GM19467 (cell line): ENCODE results near the gene HOXC13.

Experiments
- ATAC-seq: cut with Tn5 transposase; IDR thresholded peaks from one replicate; pipeline ENCODE4 v1.9.1; 2021; ENCODE audit warnings: mild to moderate bottlenecking, moderate library complexity; ENCODE audit not compliant: unreplicated experiment

Gene HOXC13, protein sequence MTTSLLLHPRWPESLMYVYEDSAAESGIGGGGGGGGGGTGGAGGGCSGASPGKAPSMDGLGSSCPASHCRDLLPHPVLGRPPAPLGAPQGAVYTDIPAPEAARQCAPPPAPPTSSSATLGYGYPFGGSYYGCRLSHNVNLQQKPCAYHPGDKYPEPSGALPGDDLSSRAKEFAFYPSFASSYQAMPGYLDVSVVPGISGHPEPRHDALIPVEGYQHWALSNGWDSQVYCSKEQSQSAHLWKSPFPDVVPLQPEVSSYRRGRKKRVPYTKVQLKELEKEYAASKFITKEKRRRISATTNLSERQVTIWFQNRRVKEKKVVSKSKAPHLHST

DNA sequence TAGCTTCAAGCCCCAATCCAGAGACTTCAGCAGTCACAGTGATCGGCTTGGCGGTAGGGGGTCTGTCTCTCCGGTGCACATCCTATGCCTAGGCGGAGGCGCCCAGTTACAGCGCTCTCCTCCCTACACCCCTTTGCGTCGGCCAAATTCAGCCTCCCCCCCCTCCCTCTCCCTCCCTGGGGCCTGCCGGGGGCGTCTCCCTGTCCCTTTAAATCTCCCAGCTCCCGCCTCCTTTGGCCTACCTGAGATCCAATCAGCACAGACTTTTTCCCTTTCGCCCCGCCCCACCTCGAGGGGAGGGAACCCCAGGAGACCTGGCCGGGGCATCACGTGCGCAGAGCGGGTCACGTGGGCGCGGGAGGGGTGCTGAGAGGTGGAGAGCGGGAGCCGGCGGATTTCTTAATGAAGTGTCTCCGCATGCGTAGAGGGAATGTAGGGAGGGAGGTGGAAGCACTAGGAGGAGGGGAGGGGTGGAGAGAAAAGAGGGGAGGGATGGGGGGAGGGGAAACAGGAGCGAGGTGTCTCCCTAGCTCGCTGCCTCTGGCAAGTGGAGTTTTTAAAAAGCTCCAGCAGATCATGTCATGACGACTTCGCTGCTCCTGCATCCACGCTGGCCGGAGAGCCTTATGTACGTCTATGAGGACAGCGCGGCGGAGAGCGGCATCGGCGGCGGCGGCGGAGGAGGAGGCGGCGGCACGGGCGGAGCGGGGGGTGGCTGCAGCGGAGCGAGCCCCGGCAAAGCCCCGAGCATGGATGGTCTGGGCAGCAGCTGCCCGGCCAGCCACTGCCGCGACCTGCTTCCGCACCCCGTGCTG lies at the start of gene HOXC13:
HOXC13 (plus strand) TSS at position 506 of the 815 bp plus-strand sequence; CDS start at position 582, 76 bp downstream.
- no peak for ATAC-seq

DNA sequence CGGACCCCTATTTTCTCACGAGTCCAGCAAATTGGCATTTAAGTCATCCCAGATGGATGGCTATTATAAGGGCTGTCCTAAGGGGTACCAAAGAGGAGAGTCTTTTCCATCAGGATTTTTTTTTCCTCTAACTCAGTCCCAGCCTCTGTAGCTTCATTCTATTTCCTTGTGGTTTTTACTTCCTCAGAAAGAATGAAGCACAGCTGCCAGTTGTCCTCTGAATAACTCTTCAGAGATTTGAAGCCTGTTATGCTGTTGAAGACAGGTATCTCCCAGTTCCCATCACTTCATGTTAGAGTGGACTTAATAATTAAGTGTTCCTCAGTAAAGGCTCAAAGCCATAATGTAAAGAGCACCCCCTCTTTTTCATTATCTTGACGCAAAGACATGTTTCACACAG lies 48.5 kb upstream of the HOXC13 start:
- ATAC-seq = no peak

DNA sequence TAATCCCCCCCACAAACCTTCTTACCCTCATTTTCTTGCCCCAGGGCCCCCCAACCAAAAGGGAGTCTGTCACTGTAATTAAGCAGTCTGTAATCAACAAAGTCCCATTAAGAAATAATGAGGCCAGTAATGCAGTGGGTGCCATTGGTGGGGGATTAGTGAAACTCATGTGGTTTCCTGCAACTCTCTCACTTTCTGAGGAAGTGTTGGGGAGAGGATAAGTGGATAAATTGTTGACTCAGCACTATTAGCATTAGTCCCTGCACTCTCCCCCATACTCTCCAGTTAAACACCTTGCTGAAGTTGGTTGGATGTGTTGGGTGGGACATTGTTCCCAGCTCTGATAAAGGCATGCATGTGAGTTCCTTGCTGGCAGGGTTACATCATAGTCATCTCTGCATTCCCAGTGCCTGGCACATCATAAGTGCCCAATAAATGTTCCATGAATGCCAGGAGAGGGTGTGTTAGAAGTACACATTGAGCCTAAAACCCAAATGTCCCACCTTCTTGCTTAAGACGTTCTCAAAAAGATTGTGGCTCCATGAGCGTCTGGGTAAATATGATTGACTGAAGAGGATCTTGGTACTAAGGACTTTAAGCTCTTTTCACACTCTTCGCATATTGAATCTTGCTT lies 45.8 kb upstream of the HOXC13 start:
- no peak for ATAC-seq

DNA sequence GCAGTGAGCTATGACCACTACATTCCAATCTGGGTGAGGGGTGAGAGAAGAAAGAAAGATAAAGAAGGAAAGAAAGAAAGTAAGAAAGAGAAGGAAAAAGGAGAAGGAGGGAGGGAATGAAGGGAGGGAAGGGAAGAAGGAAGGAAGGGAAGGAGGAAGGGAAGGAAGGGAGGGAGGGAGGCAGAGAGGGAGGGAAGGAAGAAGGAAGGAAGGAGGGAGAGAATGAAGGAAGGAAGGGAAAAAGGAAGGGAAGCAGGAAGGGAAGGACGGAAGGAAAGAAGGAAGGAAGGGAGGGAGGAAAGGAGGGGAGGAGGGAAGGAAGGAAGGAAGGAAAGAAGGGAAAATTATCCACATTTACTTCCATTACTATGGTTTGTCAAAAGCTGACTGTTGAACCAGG lies 39.4 kb upstream of the HOXC13 start:
- no peak for ATAC-seq

DNA sequence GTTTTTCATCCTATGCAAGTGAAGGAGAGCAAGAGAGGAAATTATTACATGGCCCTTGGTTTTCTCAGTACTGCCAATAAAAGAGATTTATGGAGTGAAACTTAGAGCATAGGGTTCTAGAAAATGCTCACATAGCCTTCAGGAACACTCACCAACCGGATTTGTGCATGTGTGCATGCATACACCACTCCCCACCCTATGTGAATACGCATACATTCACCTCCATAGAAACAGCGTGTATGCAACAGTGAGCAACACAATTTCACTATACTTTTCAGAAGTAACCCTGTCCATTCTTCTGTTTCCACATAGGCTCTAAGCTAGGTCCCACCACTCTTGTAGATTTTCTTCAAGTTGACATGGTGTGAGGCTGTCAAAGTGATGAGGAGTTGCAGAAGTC lies 31.5 kb upstream of the HOXC13 start:
- no peak for ATAC-seq

DNA sequence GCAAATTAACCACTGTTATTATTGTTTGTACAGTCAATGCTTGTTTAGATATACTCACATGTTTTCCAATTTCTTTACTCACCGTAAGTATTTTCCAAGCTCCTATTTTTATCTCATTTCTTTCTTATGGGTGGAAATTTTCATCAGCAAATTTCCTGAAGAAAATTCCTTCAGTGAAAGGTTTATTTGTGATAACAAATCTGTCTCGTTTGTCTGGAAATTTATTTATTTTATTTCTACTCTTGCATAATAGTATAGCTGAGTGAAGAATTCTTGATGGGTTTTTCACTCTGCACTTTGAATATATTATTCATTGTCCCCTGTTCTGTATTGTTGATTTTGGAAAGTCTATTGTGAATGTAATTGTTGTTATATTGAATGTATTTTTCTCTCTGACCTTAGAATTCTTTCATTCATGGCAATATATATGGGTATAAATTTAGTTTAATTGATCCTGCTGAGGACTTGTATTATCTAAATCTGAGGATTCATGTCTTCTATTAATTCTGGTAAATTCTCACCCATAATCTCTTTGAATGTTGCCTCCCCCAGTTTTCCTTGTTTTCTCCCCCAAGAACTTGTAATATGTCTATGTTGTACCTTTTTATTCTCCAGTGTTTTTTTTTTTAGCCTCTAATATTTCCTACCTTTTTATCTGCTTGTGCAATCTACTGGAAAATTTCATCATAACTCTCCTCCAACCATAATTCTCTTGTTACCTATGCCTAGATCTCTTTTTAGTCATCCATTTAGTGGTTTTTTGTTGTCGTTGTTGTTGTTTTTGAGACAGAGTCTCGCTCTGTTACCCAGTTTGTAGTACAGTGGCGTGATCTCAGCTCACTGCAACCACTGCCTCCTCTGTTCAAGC lies 21.6 kb upstream of the HOXC13 start:
- ATAC-seq = no peak

DNA sequence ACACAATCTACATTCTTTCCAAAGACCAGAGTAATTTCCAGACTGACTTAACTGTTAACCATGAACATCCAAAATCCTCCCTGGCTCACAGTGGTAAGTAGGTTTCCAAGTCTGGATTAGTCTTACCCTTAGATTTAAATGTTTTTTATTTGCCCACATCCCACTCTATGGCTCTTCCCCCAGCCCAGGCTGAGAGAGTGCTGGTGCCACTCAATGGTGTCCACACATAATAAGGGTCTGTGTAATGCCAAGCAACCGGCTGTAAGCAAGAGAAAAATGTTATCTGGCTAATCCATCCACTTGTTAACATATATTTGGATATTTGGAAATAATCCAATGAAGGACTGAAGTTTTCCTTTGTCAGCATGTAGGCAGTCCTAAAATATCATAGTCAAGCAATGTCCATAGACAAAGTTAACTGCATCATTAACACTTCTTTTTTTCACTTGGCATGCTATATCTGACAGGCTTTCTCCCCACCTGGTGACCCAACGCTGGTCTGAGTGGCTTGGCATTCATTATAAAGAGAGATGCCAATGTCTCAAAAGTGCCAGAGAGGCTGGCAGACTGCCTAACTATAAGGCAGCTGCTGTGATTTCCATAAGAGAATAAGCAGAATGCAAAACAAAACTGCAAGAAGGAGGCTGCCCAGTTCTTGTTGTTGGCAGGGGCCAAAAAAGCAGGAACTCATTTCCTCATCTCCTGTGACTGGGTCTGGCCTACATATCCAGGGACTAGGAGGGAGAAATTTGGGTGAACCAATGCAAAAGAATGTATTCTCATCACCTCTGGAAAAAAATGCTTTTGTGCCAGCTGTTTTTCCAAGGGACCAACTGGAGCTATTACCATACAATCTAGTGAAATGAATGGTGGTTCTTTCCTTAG lies 13.9 kb upstream of the HOXC13 start:
- ATAC-seq = no peak

DNA sequence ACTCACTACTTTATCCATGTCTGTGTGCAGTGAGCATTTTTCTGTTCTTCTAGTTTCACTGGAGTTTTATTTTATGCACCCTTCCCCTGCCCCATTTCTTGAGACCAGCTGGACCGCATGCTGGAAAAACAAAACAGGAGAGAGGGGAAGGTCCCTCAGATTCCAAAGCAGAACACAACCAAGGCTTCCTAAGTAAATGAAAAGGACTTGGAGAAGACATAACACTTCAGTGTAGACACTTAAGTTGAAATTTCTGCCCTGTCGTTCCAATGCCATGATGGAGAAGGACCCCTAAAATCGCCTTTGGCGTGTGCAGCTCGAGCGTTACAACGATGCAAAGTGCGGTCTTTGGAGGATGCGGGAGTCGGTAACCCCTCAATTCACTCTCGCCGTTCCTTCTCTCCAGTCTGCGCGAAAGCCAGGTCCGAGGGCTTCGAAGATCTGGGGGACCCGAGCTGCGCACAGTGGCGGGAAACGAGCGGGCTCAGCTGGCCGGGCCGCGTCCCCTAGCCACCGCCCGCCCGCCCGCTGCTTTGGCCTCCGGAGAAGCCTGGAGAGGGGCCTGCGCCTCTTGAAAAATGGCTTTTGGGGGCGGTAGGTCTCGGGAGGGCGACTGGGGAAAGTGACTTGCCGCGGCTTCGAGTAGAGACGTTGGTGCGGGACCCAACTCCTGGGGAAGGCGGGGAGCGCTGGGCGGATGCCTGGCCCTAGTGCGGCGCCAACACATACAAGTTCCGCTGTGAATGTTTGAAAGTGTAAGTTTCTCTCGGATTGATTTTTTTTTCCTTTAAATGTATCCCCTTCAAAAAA lies 11.2 kb upstream of the HOXC13 start:
- ATAC-seq = no peak

DNA sequence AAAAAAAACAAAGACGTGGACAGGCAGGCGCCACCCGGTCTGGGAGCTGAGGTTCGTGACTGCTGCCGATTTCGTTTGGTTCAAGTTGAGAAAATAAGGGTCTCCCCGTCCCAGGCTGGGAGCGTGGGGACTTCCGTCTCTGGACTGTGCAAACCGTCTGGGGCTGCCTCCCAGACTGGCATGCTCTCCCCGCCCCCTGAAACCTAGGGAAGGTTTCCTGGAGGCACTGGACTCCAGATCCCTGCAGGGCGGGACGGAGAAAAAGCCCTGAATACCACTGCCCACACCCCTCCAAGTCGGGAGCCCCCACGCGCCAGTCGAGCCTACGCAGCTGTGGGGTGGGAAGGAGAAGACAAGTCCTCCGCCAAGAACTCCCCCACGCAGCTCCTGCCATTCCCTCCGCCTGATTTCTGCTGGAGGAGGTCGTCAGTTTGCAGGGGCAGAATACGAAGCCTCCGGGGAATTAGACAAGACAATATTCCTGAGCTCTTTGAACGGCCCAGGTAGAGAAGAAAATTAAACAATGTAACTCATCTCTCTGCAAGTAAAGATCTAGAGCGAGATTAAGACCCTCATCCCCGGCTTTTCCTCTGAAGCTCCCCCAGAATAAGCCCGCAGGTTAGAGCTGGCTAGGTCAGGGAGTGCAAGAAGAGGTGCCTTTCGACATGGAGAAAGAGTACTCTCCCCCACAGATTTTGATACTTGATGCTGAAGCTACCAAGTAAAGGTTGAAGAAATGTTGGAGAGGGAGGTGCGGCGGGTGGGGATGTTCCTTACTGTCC lies 10.4 kb upstream of the HOXC13 start:
- ATAC-seq = no peak

DNA sequence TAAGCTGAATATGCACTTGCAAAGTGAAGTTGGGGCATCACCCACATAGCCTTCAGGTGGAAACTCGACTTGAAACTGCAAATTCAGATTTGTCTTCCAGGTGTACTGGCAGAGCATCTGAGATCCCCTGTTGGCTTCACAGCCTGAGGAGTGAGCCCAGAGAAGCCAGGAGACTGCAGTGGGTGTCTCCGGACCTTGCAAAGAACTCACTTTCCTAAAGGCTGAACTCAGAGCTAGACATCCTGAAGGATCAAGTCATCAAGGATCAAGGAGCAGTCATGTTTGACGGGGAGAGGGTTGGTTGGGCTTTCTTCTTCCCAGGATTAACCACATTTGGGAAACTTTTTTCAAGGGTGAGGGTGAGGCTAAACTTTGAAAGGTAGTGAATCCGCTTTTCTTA lies 9.1 kb upstream of the HOXC13 start:
- ATAC-seq = no peak

DNA sequence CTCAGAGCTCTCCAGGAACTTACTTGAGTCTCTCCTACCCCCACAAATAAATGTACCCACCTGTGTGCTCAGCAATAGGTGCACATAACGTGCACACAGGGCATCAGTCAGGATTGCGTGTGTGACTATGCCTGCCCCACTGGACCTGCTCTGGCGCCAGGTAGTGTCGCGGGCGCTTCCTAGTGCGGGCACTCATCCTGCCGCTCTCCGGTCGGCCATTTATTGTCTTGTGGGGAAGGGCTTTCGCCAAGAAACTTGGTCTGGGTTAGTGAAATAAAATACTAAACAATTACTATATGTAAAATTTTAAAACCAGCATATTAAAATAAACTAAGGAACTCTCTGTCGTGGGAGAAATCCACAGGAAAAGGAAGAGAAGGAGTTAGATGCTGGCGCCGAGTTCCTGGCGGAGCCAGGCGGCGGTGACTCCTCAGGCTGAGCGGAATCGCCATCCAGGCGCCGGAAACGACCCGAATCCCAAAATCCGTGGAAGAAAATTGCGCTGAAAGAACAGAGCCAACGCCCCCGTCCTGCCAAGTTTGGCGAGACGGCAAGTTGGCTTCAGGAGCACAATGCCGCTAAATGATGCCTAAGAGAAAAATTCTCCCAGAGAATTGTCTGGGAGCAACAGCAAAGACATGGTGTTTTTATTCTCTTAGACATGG lies 7.9 kb upstream of the HOXC13 start:
- ATAC-seq = no peak

DNA sequence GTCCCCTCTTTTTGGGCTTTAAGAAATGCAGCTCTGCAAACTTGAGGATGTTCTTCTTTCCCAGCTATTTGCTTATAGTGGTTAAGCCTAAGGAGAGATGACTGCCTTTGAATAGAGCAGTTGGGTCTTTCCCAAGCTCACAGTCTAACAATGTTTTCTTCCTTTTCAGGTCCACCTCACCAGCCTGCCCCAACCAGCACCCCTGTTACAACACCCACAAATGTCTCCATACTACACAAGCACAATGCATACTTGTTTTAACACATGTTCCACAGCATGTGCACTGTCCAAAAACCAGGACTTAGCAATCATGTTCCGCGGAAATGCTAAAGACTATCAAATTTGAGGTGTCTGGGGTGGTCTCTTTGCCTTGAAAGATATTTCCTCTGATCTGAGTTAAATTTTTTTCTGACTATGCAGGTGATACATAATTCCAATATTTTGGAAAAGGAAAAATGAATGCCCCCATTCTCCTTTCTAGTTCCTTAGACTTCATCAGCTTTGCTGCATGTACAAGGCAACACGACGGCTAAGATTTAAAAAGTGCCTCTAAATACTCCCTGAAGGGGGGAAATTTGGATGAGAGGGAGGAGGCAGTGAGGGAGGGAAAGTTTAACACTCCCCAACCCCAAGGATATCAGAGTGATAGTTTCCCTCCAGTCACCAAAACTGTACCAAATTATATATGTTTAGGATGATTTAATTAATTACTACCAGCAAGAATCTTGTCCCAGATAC lies 6.6 kb upstream of the HOXC13 start:
- no peak for ATAC-seq

DNA sequence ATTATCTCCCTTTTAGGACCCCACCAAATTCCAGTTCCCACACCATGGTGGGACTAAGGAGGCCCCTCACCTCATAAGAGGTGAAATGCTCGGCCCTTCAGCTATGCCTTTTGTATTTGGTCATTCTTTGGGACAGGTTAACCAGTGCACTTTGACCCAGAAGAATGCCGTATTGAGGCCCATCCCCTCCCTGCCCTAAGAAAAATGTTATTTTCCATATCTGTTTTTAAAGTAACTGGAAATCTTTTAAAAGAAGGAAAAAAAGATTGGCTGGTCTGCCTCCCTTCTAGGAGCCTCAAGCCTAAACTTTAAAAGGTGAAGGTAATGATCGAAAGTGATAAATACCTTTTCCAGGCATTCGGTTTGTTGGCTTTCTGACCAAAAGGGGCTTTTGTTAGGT lies 5.7 kb upstream of the HOXC13 start:
- ATAC-seq = no peak

DNA sequence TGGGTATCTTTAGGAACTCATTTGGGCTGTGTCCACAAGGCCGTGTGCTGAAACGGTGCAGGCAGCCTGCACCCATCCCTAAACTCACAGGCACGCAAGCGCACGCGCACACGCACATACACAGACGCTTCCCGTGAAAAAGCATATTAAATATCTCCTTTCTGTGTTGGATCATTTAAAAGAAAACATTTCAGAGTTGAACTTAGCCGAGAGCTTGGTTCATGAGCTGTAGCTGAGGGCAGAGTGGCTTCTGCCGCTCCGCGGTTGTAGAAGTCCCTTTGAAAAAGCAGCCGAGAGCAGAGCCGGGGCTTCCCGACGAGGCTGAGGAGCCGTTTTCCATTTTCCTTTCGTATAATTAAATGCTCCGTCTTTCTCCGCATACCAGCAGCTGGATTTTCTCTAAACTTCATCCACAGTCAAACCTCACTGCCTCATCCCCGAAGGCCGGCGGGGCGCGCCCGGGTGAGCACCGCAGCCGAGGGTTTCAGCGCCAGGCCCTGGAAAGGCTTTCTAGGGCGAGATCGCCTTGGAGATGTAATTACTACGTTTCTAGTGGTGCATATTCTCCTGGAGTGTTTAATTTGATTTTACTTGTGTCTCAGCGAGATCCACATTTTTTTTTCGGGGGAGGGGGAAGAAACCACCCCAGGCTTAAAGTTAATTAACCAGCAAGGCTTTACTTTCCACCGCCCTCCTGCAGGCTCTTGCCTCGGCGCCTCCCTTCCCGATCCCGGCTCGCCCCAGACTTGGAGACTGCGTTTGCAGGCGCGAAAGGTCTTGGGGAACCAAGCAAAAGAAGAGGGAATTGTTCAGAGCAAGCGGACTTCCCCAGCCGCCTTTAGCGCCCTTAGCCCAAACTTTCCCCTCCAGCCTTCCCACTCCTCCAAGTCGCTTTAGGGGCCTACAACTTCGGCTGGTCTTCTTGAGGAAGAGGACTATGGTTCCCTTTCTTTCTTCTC lies 3.0 kb upstream of the HOXC13 start:
- no peak for ATAC-seq

DNA sequence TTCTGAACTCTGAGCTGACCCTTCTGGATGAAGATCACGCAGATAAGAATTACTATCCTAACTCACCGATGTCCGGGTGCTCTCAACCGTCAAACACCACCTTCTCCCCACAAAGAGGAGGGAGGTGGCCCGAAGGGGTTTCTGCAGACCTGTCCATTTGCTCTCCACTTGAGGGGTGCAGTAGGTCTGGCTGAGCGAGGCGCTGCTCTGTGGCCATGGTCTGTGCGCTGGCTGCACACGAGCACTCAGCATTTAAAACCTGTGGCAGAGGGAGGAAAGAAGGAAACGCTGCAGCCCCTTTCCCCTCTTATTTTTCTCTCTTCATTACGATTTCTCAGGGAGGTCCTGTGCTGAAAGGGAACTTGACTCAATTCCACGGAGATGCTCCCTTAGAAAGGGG lies 1.5 kb upstream of the HOXC13 start:
- no peak for ATAC-seq
